HUES64 (cell line): ENCODE results near the gene TLDC2.
A peak's percentile ranks its signal among the peaks of the same experiment; 100 is the strongest.

Source experiments
- H3K27ac ChIP-seq: 2 replicates; pipeline ENCODE4 v1.7.0; 2013; ENCODE audit warnings: low read depth, low read length, inconsistent platforms
- H3K27me3 ChIP-seq: 2 replicates; pipeline ENCODE4 v1.6.1; 2013; ENCODE audit warnings: mild to moderate bottlenecking, low read length; ENCODE audit not compliant: insufficient read depth
- H3K36me3 ChIP-seq: 2 replicates; pipeline ENCODE4 v1.6.1; 2013; ENCODE audit warnings: mild to moderate bottlenecking, low read length; ENCODE audit not compliant: insufficient read depth
- H3K4me1 ChIP-seq: 2 replicates; pipeline ENCODE4 v1.6.1; 2013; ENCODE audit warnings: mild to moderate bottlenecking, low read length, moderate library complexity; ENCODE audit not compliant: insufficient read depth
- H3K4me3 ChIP-seq: 2 replicates; pipeline ENCODE4 v1.5.1; 2013; ENCODE audit warnings: mild to moderate bottlenecking, low read length, moderate library complexity
- H3K9ac ChIP-seq: 2 replicates; pipeline ENCODE4 v1.6.1; 2013; ENCODE audit warnings: mild to moderate bottlenecking, low read depth, low read length
- H3K9me3 ChIP-seq: 2 replicates; pipeline ENCODE4 v1.6.1; 2013; ENCODE audit warnings: low read depth, low read length; ENCODE audit not compliant: insufficient read depth
- WGBS: fragments of 150-250, 120-280 bp; methylation state at CpG from one replicate; pipeline ENCODE4 v1.1.7; 2013; ENCODE audit warnings: missing lambda C conversion rate; 5-methylcytosine and 5-hydroxymethylcytosine counted together

Gene TLDC2

DNA sequence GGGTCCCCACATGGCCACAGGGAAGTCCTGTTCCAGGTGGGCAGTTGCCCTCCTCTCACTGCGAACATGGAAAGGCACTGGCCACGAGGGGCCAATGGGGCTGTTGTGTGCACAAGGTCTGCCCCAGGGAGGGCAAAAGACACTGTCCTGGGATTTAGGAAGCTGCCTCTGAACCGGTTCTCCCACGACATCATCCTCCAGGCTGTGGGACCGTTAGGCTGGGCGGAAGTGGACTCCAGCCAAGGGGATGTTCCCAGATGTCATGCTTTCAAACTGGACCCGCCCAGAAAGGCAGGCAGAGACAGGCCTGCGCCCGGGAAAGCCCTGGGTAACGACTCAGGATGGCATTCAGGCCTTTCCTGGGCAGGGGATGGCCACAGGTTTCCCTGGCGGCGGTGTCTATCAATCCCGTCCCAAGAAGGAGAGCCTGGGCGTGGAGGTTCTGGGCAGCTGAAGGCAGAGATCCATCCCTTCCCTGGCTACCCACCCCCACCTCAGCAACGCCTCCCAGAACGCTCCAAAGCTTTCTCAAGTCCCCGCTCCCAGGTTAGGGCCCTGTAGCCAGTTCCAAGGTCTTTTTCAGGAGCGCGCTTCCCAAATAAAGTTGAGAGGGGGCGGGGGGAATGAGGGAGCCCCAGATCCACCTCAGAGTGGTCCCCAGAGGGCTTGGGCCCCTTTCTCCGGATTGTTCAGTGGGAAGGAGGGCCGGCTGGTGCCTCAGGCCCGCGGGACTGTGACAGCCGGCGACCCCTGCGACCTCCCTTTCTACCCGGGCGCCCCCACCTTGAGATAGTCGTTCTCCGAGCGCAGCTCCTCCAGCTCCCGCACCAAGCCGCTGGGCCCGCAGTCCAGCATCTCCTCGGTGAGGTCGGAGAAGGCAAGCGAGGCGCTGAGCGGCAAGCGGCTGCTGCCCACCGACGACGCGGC, 13.8 kb upstream of the TLDC2 start:
- no peaks in the 10 kb centered on the region for H3K9me3 ChIP-seq
- 0 out of 2 replicates have a peak overlapping the region, but pooled peaks have one; percentile 30 for H3K27ac ChIP-seq
- peak overlapping the region; percentile 80 for H3K9ac ChIP-seq
- H3K4me1 ChIP-seq = peaks cover 15% of the 10 kb centered on the region
- peak overlapping the region; percentile 54 for H3K4me3 ChIP-seq
- peaks cover 7% of the 10 kb centered on the region; the same call in 1 of the 2 replicates for H3K27me3 ChIP-seq
- 9% methylated on average over 45 of the region's 45 CpGs for WGBS
- no peaks in the 10 kb centered on the region for H3K36me3 ChIP-seq

DNA sequence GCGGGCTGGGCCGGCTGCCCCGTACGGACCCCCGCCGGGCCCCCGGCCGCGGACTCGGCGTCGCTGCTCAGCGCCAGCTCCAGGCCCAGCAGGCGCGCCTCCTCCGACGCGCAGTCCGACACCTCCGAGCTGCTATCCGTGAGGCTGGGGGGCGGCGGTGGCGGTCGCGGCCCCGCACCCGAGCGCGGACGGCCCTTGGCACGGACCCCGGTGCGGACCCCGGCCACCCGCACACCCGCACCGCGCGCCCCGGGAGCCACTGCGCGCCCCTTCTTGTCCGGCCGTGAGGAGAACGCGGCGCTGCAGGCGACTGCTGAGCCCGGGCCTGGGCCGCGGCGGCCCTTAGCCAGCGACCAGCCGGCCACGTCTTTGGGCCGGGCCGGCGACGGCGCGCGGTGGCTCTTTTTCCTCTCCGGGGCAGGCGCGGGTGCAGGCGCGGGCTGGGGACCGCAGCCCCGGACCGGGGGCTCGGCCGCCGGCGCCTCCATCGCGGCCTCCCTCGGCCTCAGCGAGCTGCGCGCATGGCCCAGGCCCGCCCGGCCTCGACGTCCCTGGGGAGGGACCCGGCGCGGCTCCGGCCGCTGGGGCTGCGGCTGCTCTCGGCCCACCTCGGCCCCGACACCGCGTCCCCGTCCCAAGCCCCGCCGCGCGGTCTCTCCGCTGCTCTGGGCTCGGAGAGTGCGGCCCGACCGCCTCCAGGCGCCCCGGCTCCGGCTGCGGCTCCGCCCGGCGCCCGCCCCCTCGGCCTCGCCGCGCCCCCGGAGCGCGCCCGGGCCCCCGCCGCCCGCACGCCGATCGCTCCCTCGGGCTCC, 12.9 kb upstream of the TLDC2 start:
- Histone ChIP-seq H3K27me3 (peaks cover 7% of the 10 kb centered on the region; the same call in 1 of the 2 replicates), H3K4me1 (peaks cover 15% of the 10 kb centered on the region), H3K27ac (no peak overlapping the region), H3K4me3 (peak overlapping the region; percentile 54), H3K9ac (peak overlapping the region; percentile 80), H3K9me3 (no peaks in the 10 kb centered on the region), H3K36me3 (no peaks in the 10 kb centered on the region)
- WGBS = under 1% methylated on average over 129 of the region's 129 CpGs

DNA sequence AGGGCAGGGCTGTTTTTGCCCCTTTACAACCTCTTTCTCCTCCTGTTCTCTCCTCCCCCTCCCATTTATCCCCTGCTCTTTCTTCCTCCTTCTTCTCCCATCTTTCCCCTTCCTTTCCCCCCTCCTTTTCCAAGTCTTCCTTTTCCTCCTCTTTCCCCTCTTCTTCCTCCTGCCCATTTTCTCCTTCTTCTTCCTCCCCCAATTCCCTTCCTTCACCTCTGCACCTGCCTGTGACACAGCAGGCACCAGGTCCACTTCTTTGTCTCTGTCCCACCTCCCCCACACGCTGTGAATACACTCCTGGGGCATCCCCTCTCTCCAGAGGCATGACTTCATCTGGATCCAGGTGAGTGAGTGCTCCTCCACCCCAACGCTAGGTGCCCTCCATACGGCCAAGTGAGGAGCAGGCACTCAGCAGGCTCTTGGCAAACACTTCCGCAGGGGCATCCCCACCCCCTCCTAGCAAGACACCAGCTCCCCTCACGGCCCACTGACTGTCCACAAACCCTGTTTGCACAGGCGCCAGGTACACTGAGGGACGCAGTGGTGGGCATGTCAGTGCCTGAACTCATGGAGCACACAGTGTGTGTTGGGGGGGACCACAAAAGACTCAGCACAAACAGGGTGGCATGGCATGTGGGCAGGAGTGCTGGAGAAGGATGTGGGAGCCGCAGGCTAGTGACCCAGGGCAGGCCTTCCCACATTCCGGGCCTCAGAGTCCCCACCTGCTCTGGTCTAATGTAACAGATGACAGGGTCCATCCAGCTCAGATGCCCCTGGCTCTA, 10.7 kb upstream of the TLDC2 start:
- Histone ChIP-seq H3K27me3 (peaks cover 7% of the 10 kb centered on the region; the same call in 1 of the 2 replicates), H3K9me3 (no peaks in the 10 kb centered on the region), H3K4me3 (peak overlapping the region; percentile 54; the same call in 1 of the 2 replicates), H3K9ac (no peak overlapping the region), H3K27ac (no peak overlapping the region), H3K36me3 (no peaks in the 10 kb centered on the region), H3K4me1 (peaks cover 15% of the 10 kb centered on the region)
- WGBS = 61% methylated on average over 9 of the region's 9 CpGs

DNA sequence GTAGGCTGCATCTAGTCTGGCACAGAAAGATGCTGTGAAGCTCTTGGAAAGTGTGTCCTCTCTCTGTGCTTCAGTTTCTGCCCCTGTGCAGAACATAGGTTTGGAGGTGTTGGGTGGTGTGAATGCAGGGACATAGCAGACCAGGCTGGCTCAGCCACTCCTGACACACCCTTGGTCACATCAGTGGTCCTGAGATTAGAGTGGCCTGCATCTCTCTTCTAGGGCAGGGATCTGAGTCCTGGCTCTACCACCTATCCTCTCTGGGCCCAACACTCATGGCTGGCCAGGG, 10.1 kb upstream of the TLDC2 start:
- Histone ChIP-seq H3K4me1 (peaks cover 15% of the 10 kb centered on the region), H3K36me3 (no peaks in the 10 kb centered on the region), H3K27ac (no peak overlapping the region), H3K4me3 (no peak overlapping the region), H3K27me3 (peaks cover 7% of the 10 kb centered on the region; the same call in 1 of the 2 replicates), H3K9me3 (no peaks in the 10 kb centered on the region), H3K9ac (no peak overlapping the region)

DNA sequence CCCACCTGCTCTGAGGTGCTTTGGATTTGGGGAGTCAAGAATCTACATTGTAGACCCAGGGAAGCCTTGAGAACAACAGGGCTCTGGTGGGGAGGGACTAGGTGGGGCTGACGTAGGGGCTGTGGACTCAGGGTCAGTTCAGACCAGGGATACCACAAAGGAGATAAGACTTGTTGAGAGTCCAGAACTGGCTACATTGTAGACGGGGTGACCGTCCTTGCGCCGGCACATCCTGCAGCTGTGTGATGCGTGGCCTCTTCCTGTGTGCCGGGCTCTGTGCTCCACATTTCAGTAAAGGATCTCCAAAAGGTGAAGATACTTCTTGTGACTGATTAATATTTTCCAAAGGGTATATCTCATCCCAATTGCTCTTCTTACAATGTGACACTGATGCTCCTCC, 9.8 kb upstream of the TLDC2 start:
- 91% methylated on average over 7 of the region's 7 CpGs for WGBS
- Histone ChIP-seq H3K4me3 (no peak overlapping the region), H3K9ac (no peak overlapping the region), H3K4me1 (peaks cover 14% of the 10 kb centered on the region), H3K27me3 (peaks cover 7% of the 10 kb centered on the region; the same call in 1 of the 2 replicates), H3K9me3 (no peaks in the 10 kb centered on the region), H3K27ac (no peak overlapping the region), H3K36me3 (no peaks in the 10 kb centered on the region)

DNA sequence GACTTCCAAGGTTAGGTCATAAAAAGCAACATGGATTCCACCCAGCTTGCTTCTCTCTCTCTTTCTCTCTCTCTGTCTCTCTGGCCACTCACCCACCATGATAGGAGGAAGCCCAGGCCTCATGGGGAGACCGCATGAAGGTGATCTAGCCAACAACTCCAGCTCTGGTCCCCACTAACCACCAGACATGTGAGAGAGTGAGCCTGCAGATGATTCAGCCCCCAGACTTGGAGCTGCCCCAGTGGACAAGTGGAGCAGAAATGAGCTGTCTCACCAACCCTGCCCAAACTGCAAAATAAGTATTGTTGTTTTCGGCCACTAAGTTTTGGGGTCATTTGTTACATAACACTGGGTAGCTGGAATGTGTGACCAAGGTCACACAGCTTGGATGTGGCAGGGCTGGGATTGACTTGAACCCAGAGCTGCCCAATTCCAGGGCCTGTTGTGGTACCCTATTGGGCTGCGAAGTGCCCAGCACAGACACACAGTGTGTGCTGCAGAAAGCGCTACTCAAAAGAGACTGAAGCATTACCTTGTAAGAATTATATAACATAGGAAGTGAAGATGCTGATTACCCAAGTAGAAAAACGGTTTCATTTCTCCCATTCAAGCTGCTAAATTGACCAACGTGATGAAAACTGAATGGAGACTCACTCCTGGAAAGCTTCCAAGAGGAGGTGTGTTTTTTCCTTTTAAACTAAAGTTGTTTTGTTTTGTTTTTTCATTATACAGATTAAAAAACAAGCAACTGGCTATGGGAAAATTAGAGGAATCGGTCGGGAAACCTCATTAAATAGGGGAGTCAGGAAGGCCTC, 9.1 kb upstream of the TLDC2 start:
- Histone ChIP-seq H3K4me1 (peaks cover 7% of the 10 kb centered on the region; the same call in 1 of the 2 replicates), H3K9me3 (no peaks in the 10 kb centered on the region), H3K4me3 (no peak overlapping the region), H3K36me3 (no peaks in the 10 kb centered on the region), H3K27ac (no peak overlapping the region), H3K27me3 (peaks cover 5% of the 10 kb centered on the region; the same call in 1 of the 2 replicates), H3K9ac (no peak overlapping the region)
- 93% methylated on average over 8 of the region's 8 CpGs for WGBS

DNA sequence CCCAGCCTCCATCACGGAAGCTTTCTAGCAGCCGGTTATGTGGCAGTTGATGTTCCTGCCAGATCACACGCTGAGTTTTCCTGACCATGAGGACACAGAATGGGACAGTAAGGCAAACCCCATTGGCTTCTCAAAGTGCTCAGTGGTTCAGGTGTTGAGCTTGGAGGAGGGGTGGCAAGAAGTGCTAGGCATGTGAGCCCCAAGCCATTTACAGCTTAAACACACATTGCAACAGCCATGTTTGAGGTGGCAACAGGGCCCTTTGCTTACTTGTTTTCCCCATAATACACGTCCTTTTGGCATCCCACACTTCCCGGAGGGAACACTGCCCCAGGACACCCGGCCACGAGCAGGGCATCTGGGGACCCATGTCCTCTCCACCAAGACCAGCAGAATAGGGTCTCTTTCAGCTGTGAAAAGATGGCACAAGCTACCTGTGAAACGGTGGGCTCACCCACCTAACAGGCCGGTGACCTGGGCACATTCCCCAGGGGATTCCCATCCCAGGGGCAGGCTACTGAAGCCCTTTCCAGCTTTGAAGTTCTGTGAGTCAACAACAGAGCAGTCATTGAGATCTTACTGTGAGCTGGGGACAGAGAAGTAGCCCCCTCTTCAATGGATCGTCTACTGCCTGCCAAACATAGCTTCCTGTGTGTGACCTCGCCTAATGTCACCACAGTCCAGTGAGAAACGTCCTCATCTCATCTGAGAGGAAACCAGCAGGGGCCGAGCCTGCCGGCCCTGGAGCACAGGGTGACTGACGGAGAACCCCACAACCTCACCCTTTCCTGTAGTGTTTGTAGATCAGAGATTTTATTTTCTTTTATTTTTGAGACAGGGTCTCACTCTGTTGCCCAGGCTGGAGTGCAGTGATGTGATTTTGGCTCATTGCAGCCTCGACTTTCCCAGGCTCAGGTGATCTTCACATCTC, 4.0 kb upstream of the TLDC2 start:
- Histone ChIP-seq H3K4me1 (no peaks in the 10 kb centered on the region), H3K36me3 (no peaks in the 10 kb centered on the region), H3K27ac (no peak overlapping the region), H3K4me3 (no peak overlapping the region), H3K9ac (no peak overlapping the region), H3K27me3 (no peaks in the 10 kb centered on the region), H3K9me3 (no peaks in the 10 kb centered on the region)
- 79% methylated on average over 16 of the region's 16 CpGs for WGBS

DNA sequence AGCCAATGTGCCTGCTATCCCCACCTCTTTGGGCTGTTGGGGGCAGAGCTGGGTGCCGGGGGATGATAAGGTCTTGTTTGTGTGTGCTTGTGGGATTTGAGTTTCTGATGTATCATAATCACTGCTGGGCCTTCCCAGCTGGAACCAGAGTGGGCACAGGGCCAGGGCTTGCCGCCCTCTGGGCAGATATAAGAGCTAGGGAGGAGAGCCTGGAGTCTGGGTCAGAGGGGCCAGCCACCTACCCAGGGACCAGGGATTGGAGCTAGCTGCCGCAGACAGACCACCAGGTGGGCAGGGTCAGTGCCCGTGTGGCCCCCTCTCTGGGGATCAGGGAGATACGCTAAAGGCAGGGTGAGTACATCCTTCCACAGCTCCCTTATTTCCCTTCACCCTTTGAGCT, 3.1 kb upstream of the TLDC2 start:
- Histone ChIP-seq H3K9ac (no peak overlapping the region), H3K27me3 (no peaks in the 10 kb centered on the region), H3K36me3 (no peaks in the 10 kb centered on the region), H3K27ac (no peak overlapping the region), H3K4me1 (no peaks in the 10 kb centered on the region), H3K9me3 (no peaks in the 10 kb centered on the region), H3K4me3 (no peak overlapping the region)
- WGBS = 89% methylated on average over 5 of the region's 5 CpGs

DNA sequence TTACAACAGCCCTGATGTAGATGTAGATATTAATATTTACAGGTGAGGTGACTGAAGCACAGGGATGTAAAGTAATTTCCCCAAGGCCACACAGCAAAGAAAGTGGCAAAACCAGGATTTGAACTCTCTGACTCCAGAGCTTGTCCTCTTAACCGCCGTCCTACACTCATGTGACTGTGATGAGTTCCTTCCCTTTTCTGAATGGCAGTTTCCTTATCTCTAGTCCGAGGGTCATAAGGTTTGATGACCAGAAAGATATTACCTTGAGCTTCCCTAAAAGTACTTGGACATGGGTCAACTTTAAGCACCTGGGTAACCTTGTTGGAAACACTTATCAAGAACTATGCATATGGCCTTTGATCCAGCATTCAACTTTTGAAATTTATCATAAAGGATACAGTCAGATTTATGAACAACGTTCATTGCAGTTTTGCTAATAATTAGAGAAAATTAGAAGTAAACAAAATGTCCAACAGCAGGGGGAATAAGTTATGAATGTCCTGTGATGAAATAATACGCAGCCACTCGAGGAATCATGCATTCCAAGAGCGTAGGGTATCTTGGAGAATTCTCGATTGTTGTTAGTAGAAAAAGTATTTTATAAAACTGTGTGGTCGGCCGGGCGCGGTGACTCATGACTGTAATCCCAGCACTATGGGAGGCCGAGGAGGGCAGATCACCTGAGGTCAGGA, 2.3 kb upstream of the TLDC2 start:
- no peaks in the 10 kb centered on the region for H3K4me1 ChIP-seq
- H3K4me3 ChIP-seq = no peak overlapping the region

More for the DNA sequence above, 2.3 kb upstream of the TLDC2 start:
- H3K27me3 ChIP-seq = no peaks in the 10 kb centered on the region
- WGBS = 93% methylated on average over 13 of the region's 13 CpGs
- no peak overlapping the region for H3K9ac ChIP-seq
- H3K27ac ChIP-seq = no peak overlapping the region
- H3K36me3 ChIP-seq = no peaks in the 10 kb centered on the region
- H3K9me3 ChIP-seq = no peaks in the 10 kb centered on the region
